Activated T-cell treated with anti-CD3 and anti-CD28 coated beads for 1 hour (primary cell): Measurements from ENCODE around the gene OGT.
A peak's percentile ranks its signal among the peaks of the same experiment; 100 is the strongest.
"Not testable (repeated sequence)": the region's sequence is repeated elsewhere in the genome, so short reads cannot be mapped to it uniquely, and the experiment has no call there.

Source experiments
- DNase-seq: peaks from one replicate; pipeline ENCODE4 v3.0.0-alpha.2; 2020; ENCODE audit warnings: low read depth

OGT gene

DNA sequence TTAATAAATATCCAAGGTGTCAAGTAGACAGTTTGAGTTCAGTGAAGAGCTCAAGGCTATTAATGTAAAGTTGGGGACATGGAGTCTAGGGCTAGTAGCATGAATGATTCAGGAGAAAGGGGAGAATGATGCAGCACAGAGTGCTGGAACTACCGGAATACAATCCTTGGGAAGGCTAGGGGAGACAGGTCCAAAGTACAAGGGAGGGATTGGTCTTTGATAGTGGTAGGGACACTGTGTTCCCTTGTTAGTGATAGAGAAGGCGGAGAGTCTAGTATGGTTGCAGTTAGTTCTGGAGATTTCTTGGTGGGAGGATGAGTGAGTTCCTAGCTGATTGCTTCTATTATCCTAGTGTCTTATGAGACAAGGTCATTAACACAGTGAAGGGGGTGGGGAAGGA is 54.0 kb downstream of the OGT start:
- DNase-seq: no peak

- not testable (repeated sequence) for DNase-seq
These were observed 60.3 kb downstream of the OGT start for GRCh38 chrX:71593210-71593609.

GRCh38 chrX:71599965-71600364 is 67.1 kb downstream of the OGT start:
- no peak for DNase-seq

DNA sequence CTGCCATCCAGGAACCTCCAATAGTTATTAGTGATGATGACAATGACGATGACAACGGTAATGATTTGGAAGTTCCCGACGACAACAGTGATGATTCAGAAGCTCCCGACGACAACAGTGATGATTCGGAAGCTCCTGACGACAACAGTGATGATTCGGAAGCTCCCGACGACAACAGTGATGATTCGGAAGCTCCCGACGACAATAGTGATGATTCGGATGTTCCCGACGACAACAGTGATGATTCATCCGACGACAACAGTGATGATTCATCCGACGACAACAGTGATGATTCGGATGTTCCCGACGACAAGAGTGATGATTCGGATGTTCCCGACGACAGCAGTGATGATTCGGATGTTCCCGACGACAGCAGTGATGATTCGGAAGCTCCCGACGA is 70.7 kb downstream of the OGT start:
- no peak for DNase-seq

- DNase-seq: no peak
These were observed 71.2 kb downstream of the OGT start for GRCh38 chrX:71604141-71604540.

GRCh38 chrX:71604796-71605568 is 72.1 kb downstream of the OGT start:
- DNase-seq: no peak

DNA sequence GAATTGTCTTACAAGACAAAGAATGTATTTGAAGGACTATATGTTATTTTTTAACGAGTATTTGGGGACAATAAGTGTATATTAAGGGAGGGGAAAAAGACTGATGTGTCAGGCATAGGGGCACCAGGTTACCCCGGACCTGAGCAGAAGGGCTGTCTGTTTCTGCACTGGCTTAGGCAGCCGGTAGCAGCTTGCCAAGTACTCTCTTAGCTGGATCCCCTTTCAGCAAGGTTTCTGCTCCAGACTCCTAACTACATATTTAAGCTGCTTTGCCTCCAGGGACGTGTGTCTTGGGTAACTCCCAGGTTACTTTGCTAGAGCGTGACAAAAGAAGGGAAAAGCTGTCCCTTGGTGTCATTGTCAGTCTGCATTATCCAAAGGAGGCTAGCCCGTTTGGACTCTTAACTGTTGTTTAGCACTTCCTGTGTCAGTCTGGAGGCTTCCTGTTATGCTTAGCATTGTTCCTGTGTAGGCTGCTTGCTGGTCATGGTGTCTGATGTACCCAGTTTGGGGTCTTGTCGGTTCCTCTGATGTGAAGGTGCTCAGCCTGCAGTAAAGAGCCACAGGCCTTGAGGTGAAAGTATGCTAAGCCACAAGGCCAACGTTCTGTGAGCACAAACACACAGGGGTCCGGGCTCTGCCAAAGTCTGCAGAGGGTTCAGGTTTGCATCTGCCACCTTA is 73.8 kb downstream of the OGT start:
- DNase-seq: no peak

DNA sequence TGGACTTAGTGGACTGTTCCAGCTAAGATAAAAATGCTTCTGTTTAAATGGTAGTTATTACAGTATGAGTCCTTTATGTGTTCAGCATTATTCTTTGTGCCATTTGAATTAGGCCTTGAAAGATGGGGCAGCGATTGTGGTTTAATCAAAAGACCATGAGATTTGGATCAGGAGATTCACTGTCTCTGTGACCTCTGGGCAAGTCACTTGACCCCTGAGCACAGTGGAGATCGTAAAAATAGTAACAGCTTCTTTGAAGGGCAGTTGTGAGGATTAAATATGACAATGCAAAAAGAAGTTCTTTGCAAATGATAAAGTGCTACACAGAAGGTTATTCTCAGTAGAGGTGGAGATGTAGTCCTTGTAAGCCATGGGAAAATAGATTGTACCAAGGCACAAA is 74.6 kb downstream of the OGT start:
- no peak for DNase-seq

DNA sequence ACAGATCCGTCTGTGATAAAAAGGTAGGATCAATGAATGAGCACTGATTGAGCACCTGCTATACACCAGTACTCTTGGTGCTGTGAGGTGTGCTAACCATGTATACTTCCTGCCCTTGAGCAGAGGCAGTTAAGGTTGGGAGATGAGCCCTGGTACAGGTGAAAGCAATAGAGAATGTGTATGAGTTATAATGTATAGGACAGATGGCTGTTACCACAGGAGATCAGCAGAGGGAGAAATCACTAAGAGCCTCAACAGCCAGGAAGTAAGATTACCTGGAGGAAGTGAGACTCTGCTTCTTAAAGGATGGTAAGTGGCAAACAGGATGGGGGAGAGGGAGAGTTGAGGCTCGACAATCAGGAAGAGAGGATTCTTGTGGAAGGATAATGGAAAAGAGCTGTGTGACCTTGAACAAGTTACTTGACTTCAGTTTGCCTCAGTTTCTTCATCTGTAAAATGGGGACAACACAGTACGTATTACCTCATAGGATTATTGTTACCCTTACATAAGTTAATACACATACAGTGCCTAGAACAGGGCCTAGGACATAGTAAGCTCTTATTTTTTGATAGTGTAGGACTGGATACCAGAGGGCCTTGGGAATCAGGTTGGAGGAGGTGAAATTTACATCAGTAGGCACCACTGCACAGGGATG is 76.3 kb downstream of the OGT start:
- no peak for DNase-seq

DNA sequence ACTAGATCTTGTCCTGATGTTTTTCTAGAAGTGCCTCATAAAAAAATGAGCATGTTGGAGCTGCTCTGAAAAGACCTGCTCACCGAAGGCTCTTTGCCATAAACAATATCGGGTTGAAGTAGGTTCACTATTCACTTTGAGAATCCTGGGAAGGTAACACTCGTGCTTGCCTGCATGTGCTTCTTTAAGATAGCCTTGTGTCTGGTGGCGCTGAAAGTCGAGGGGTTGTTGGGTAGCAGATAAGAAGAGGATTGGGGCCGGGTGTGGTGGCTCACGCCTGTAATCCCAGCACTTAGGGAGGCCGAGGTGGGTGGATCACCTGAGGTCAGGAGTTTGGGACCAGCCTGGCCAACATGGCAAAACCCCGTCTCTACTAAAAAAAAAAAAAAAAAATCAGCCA is 78.8 kb downstream of the OGT start:
- not testable (repeated sequence) for DNase-seq

GRCh38 chrX:71612256-71612655 is 79.4 kb downstream of the OGT start:
- DNase-seq: no peak

GRCh38 chrX:71615056-71615455 is 82.2 kb downstream of the OGT start:
- no peak for DNase-seq

GRCh38 chrX:71615954-71616353 is 83.0 kb downstream of the OGT start:
- DNase-seq: no peak

DNA sequence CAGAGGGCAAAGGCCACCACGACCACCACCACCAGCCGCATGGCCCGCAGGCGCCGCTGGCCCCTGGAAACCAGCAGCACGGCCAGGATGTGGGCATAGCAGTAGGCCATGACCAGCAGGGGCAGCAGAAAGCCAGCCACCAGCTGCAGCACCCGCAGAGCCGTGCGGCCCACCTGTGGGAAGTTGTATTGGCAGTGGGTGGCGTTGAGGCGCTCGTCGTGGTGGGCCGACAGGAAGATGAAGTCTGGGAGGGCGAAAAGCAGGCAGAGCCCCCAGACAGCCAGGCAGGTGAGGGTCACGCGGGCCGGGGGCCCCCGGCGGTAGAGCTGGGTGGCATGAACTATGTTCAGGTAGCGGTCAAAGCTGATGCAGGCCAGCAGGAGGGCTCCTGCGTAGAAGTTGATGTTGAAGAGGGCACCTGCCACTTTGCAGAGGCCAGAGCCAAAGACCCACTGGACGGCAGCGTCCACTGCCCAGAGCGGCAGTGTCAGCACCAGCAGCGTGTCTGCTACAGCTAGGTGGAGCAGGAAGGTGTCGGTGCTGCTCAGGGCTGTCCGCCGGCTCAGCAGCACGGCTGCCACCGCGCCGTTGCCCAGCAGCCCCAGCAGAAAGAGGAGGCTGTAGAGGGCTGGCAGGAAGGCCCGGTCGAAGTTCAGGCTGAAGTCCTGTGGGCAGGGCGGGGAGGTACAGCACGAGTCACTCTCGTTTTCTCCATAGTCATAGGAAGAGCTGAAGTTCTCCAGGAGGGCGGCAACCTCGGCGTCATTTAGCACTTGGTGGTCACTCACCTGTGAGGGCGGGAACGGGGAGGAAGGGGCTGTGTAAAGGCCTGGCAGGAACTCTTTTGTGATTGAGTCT is 84.0 kb downstream of the OGT start:
- DNase-seq: no peak

GRCh38 chrX:71617742-71618141 is 84.8 kb downstream of the OGT start:
- DNase-seq: no peak

DNA sequence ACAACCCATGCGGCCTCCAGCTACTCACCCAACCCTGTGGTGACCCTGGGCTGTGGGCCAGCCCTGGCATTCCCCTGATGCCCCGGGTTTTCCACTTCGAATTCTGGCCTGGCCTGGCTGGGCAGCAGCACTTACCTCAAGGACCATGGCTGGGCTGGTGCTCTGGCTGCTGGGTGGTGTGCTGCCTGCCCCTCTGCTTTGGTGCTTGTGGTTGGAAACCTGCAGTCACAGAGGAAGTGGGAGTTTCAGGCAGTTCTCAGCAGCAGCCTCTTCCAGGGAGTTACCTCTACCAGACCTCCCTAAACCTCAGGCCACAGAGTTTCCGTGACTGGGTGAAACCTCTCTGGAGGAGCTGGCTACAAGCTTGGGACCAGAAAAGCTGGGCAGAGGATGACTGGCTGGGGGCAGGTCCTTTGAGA is 85.4 kb downstream of the OGT start, which contains the start of gene CXCR3:
TSS of gene CXCR3 (minus strand) at position 209 of the 419 bp plus-strand sequence. CDS start at position 147, 62 bp downstream.
- peak; percentile 30 for DNase-seq

DNA sequence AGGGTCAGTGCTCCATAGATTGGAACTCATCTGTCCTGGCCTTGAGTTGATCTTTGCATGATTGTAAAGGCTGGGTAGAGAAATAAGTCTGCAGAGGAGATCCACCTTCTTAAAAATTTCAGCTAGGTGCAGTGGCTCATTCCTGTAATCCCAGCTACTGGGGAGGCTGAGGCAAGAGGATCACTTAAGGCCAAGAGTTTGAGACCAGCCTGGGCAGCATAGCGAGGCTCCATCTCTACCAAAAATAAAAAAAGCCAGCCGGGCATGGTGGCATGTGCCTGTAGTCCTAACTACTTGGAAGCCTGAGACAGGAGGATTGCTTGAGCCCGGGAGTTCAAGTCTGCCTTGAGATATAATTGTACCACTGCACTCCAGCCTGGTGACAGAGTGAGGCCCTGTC is 85.9 kb downstream of the OGT start:
- DNase-seq: no peak

- no peak for DNase-seq
These were observed 86.3 kb downstream of the OGT start for GRCh38 chrX:71619193-71619592.

DNA sequence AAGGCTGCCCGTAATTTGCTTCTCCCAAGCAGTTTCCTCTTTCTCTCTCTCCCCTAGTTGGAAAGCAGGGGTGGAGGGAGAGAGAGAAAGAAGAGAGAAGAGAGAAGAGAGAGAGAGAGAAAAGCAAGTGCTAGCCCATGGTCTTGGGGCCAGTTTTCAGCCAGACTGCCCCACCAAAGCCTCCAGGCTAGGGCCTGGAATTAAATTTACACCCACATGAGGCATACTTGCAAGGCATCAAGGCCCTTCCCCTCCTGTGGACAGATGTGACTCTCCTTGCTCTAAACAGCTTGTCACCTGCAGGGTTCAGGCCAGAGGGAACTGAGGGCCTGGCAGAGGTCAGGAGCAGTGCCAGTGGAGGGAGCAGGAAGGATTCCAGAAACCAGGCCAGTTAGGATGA is 87.1 kb downstream of the OGT start:
- DNase-seq: no peak

DNA sequence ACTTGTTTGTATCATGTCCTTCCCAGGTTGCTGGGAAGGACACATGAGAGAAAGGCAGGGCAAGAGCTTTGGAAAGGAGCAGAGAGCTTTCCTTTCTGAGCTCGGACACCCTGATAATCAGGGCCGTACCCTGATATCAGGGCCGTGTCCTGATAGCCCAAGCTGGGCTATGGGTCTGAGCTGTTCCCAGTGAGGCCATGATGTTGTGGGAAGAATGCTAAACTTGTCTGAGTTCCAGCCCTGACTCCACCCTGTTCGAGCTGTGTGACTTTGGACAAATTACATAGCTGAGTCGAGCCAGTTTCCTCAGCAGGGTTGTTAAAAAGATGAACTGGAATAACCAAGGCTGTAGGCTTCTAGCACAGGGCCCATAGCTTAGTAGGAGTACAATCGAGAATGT is 88.7 kb downstream of the OGT start:
- DNase-seq: no peak

GRCh38 chrX:71622032-71622575 is 89.2 kb downstream of the OGT start:
- DNase-seq: no peak
